Measurements from ENCODE around the gene JPH3.

The JPH3 gene

GRCh38 chr16:87628246-87628923 lies 26.1 kb downstream of the JPH3 start:
- DNase-seq = no peak

GRCh38 chr16:87628940-87629339 lies 26.6 kb downstream of the JPH3 start:
- DNase-seq = no peak

GRCh38 chr16:87631067-87631466 lies 28.8 kb downstream of the JPH3 start:
- no peak for DNase-seq

- no peak for DNase-seq
These were observed 32.1 kb downstream of the JPH3 start for GRCh38 chr16:87634411-87634810.

- peak; percentile 44 for DNase-seq
These were observed 33.3 kb downstream of the JPH3 start for GRCh38 chr16:87635541-87636049.

- DNase-seq = peak; percentile 73
These were observed 33.9 kb downstream of the JPH3 start for GRCh38 chr16:87636050-87636684.

- DNase-seq = no peak
These were observed 34.4 kb downstream of the JPH3 start for GRCh38 chr16:87636741-87637140.

GRCh38 chr16:87637357-87637756 lies 35.0 kb downstream of the JPH3 start:
- DNase-seq = no peak

- no peak for DNase-seq
These were observed 36.4 kb downstream of the JPH3 start for GRCh38 chr16:87638736-87639135.

GRCh38 chr16:87641721-87642120 lies 39.4 kb downstream of the JPH3 start:
- no peak for DNase-seq

GRCh38 chr16:87642491-87642890 lies 40.2 kb downstream of the JPH3 start:
- no peak for DNase-seq

GRCh38 chr16:87644186-87644585 lies 41.9 kb downstream of the JPH3 start:
- no peak for DNase-seq

- no peak for DNase-seq
These were observed 42.3 kb downstream of the JPH3 start for GRCh38 chr16:87644596-87644995.

GRCh38 chr16:87645802-87646201 lies 43.5 kb downstream of the JPH3 start:
- no peak for DNase-seq

GRCh38 chr16:87647431-87648185 lies 45.3 kb downstream of the JPH3 start:
- DNase-seq = no peak

- DNase-seq = no peak
These were observed 45.9 kb downstream of the JPH3 start for GRCh38 chr16:87648236-87648635.

GRCh38 chr16:87648698-87649487 lies 46.6 kb downstream of the JPH3 start:
- DNase-seq = no peak

- no peak for DNase-seq
These were observed 50.1 kb downstream of the JPH3 start for GRCh38 chr16:87652386-87652785.

- no peak for DNase-seq
These were observed 50.5 kb downstream of the JPH3 start for GRCh38 chr16:87652799-87653198.

- no peak for DNase-seq
These were observed 50.9 kb downstream of the JPH3 start for GRCh38 chr16:87653234-87653633.

GRCh38 chr16:87654826-87655225 lies 52.5 kb downstream of the JPH3 start:
- no peak for DNase-seq

GRCh38 chr16:87656328-87656727 lies 54.0 kb downstream of the JPH3 start:
- no peak for DNase-seq

- no peak for DNase-seq
These were observed 55.4 kb downstream of the JPH3 start for GRCh38 chr16:87657621-87658192.
